ENCODE results near the gene WNT7B.

Gene WNT7B

DNA sequence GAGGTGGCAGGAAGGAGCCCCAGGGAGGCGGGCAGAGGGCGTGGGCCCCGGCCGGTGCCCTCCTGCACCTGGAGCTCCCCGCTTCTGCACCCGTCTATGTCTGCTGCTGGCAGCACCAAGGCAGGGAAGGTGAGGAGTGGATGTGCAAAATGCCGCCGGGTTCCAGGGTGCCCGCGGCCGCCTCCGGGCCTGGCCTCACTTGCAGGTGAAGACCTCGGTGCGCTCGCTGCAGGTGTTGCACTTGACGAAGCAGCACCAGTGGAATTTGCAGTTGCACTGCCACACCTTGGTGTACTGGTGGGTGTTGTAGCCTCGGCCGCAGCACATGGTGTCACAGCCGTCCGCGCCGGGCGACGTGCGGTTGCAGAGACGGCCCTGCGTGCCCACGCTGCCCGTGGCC, 54.3 kb downstream of the WNT7B start:
- DNase-seq, result no peak

DNA sequence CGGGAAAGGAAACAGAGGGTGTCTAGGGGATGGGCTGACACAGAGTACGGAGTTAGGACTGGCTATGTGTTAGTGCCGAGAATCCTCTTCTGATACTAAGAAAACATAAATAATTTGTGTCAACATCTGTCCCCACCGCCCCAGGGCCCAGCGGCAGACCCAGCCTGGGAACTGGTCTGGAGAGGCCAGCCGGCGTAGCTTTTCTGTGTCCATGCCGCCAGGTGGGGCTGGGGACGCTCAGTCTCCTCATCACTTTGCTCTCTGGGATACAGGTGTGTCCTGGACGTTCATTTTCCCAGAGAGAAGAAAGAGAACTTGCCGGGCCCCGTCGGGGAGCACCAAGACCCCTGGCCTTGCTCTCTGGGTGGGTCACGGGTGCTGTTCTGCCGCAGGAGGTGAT, 54.7 kb downstream of the WNT7B start:
- DNase-seq, result no peak

DNA sequence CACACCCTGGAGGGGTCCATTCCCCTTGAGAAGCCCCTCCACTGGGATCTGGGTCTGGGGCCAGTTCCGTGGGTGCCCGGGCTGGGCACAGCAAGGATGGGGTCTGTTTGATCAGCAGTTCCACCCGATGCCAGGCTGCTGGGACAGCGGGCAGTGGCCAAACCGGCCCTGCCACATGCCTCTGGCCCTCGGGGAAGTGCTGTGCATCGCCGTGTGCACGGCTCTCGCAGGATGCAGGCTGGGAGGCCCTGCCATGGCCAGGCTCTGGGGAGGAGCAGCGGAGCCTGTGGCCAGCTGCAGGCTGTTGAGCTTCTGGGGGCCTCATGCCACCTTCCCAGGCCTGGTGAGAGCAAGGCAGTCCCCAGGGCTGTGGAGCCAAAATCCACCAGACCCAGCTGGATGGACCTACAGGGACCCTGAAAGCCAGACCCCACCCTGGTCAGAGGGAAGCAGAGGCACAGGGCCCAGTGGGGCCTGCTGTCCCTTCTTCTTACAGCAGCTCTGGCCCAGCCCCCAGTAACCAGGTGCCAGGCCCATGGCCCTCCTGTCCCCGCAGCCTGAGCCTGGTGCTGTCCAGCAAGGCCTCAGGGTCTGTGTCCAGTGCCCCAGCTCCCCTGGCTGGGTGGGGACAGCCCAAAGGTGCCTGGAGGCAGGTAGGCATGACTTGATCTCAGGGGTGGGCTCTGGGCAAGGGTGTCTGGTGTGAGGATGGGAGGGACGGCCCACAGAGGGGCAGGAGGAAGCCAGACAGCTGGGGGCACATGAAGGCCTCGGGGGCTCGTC, 57.3 kb downstream of the WNT7B start:
- DNase-seq, result no peak

GRCh38 chr22:45918459-45919370, 58.2 kb downstream of the WNT7B start:
- no peak for DNase-seq

DNA sequence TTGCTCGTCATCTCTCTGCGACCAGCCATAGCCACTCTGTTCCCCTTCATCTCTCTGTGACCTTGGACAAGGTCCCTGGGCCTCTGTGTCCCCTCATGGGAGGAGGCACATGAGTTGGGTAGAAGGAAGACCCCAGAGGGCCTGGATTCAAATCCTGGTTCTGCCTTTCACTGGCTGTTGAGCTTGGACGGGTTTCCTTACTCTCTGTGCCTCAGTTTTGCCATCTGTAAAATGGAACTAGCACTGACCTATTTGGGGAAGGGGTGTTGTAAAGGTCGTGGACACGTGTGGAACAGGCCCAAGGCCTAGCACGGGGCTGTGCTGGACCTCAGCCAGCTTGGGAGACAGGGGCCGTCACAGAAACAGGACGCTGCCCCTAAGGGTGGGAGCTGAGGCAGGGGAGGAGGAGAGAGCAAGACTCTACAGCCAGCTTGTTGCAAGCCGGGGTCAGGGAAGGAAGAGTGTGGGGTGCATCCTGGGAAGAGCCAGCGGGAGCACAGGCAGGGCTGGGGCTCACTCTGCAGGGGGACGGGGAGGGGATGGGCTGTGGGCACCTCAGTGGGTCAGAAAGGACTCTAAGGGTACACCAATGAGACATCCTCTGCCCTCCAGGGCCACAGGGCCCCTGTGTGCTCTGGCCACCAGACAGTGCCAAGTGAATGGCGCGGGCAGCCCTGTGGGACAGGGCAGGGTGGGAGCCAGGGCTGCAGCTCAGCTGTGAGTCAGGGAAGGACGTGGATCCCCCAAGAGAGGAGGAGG, 59.1 kb downstream of the WNT7B start:
- no peak for DNase-seq

GRCh38 chr22:45917146-45917545, 59.8 kb downstream of the WNT7B start:
- DNase-seq, result no peak

DNA sequence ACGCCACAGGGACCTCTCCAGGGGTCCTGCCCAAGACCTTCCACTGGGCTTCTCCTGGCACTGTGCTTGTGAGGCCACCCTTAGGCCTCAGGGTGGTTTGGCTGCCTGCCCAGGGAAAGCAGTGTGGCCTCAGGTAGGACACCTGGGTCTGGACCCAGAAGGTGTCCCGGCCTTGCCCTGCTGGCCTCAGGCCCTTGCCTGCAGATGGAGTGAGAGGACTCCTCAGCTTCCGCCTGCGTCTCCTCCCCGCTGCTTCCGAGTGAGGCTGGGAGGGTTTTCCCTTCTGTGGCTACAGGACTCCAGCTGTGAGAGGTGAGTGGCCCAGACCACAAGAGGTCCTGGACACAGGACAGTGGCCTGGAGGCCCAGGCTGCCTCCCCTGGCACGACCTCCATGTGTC, 60.4 kb downstream of the WNT7B start:
- no peak for DNase-seq

DNA sequence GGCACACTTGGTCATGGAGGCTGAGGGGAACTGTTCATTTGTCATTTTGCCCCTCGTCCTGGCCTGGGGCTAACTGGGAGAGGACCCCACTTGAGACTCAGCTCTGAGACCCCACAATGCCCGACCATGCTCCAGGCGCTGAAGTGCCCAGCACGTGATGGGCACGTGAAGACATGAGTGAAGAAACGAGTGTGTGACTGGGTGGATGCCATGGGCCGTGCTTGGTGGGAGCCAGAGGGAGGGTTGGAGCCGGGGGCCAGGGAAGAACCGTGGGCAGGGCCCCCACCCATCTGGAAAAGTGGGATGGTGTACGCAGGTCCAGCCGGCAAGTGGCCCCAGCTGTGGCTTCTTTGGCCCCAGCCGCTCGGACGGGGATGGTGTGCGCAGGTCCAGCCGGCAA, 61.1 kb downstream of the WNT7B start:
- DNase-seq, result no peak

- DNase-seq, result no peak
Measured at GRCh38 chr22:45915151-45915550, 61.8 kb downstream of the WNT7B start.

GRCh38 chr22:45914309-45914708, 62.7 kb downstream of the WNT7B start:
- no peak for DNase-seq

DNA sequence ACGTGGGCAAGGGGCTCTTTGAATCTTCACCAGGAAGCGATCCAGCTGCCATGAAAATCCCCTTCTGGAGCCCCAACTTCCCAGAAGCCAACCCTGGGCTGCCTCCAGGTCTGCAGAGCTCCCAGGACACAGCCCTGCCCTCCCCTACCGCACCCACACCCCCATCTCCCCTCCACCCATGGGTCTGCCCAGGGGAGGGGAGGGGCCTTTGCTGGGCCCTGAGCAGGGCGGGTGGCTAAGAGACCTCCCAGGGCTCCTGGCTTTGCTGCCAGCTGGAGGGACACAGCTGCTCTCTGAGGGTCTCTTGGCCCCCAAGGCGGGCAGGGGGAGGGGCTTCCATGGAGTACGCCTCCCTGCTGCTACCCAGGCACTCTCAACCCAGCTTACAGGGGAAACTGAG, 64.1 kb downstream of the WNT7B start:
- no peak for DNase-seq

DNA sequence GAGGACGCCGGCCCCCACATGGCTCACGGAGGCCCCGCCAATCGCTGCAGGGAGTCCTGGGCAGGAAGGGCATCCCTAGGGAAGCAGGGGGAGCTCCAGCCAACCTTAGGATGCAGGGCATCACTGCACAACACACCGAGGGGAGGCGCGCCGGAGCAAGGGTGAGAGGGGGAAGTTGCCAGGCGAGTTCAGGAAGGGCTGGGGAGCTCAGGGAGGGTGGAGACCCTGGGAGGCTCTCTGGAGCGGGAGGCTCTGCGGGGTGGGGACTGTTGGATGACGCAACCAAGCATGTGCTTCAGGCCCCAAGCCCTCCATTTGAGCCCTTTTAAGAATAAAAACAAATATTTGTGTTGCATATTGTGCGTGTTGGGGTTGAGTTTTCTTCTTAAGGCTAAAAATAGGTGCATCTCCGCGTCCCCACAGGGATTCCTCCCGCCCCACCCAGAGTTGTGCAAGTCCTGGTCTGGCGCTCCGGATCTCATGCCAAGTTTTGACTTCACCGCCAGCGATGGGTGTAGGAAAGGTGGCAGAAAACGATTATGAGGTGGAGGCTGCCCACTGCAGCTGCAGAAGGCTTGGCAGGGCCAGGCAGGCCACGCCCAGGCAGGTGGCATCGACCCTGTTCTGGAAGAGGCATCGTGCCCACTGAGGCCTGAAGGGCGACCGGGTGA, 65.2 kb downstream of the WNT7B start:
- DNase-seq, result no peak

DNA sequence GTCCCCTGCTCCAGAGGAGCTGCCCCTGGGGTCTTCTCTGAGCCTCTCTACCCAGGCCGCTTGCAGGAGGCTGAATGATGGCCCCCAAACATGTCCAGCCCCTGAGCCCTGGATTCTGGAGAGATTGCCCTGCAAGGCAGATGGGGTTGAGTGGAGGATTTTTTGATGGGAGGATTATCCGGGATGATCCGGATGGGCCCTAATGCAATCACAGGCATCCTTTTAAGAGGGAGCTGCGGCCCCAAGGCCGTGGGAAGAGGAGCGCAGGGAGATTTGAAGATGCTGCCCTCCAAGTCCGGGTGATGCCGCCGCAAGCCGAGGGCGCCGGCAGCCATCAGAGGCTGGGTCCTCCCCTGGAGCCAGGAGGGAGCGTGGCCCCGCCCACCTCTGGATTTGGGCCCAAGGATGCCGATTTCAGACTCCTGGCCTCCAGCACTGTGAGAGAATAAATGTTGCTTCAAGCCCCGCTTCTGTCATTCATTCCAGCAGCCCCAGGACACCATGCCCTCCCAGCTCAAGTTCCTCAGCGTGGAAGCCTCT, 66.0 kb downstream of the WNT7B start:
- no peak for DNase-seq

- no peak for DNase-seq
Measured at GRCh38 chr22:45908961-45909360, 68.0 kb downstream of the WNT7B start.

- no peak for DNase-seq
Measured at GRCh38 chr22:45907996-45908395, 69.0 kb downstream of the WNT7B start.

DNA sequence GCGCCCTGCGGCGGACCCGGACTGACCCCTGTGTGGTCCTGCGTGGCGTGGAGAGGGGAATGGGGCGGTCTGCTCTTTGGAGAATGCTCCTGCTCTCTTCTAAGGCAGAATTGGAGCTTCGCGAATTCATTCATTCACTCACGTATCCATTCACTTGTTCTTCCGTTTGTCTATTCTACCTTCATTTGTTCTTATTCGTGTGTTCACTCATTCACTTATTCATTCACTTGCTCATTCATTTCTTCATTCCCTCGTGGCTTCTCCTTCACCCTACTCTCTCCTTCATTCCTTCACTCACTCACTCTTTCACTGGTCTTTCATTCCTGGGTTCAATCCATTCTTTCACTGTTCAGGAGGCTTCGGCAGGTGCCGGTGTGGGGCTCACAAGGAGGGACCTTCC, 69.6 kb downstream of the WNT7B start:
- DNase-seq, result no peak

DNA sequence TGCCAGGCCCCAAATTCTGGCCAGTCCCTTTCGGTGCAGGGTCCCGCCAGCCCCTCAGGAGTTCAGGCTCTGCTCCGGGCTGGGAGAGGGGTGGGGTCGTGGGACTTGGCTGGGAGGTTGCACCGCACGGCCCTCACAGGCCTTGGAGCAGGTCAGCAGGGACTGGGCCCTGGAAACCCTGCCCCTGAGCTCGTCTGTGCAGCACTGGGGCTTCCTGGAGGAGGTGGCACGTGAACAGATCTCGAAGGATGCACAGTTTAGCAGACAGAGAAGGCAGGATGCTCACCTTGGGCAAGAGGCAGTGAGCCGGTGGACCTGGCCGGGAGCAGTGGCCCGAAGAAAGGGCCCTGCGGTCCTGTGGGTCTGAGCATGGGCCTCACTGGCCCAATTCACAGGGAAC, 70.0 kb downstream of the WNT7B start:
- no peak for DNase-seq

DNA sequence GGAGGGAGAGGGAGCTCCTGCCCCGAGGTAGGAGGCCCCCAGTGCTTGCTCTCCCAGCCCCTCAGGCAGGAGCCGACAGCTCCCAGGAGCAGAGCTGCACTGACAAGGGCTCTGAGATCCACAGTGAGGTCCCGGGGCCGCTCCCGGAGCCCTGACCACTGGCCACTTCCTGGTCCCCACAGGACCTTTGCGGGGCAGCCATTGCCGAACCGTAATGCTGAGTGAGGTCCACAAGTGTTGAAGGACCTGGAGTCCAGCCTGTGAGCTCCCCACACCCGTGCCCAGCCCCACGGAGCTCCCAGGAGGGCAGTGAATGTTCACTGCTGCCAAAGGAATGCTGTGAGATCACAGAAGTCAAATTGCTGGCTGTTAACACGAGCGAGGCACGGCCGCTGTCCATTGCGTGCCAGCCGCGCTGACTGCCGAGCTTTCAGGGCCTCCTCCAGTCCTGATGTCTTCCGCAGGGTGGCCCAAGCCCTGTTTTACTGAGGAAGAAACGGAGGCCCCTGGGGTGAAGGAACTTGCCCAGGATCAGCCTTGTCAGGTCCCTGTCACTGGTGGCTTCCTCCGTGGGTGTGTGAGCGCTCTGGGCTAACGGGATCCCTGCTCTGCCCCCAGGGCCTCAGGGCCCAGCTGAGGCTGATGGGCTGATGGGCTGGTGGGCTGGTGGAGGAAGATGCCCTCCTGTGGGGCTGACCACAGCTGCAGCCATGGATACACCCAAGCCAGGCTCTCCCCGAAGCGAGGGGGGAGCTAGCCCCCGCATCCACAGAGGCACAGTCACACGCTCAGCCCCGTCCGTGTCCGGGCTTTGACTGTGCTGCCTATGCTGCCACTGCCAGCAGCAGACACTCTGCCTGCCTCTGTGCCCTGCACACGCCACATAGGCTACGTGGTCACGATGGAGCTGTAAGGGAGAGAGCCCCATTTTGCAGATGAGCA, 70.8 kb downstream of the WNT7B start:
- DNase-seq, result no peak

GRCh38 chr22:45905326-45905923, 71.5 kb downstream of the WNT7B start:
- DNase-seq, result no peak

- DNase-seq, result no peak
Measured at GRCh38 chr22:45904236-45904635, 72.7 kb downstream of the WNT7B start.

Measured in midbrain (tissue), 1 donor.